ENCODE results near the gene RPTOR. TPM values are rescaled to one million over a fixed set of nuclear protein-coding genes. Genes with fewer than 3 reads are reported as not detected.
A peak's percentile ranks its signal among the peaks of the same experiment; 100 is the strongest.

RPTOR gene
- polyA plus RNA-seq, 1 donor from 2014 or later = 9.9 TPM

- Mint-ChIP-seq H3K36me3 (peaks cover 7% of the 10 kb centered on the region), H3K27ac (no peak overlapping the region), H3K4me3 (no peak overlapping the region), H3K4me1 (peaks cover 0 to 4% (median 0%) of the 10 kb centered on the region in 3 donors), H3K9me3 (no peaks in the 10 kb centered on the region), H3K27me3 (no peaks in the 10 kb centered on the region)
These were observed 377.3 kb downstream of the RPTOR start for GRCh38 chr17:80921741-80922579.

GRCh38 chr17:80922580-80923160, 378.0 kb downstream of the RPTOR start:
- Mint-ChIP-seq H3K27me3 (no peaks in the 10 kb centered on the region), H3K9me3 (no peaks in the 10 kb centered on the region), H3K36me3 (peaks cover 7% of the 10 kb centered on the region), H3K27ac (peak overlapping the region in 1 of 3 donors; percentile 84), H3K4me1 (peaks cover 0 to under 1% (median 0%) of the 10 kb centered on the region in 3 donors), H3K4me3 (peak overlapping the region in 1 of 4 donors; percentile 33)

- Mint-ChIP-seq H3K4me1 (no peaks in the 10 kb centered on the region), H3K27ac (peak overlapping the region in 1 of 3 donors; percentile 84), H3K4me3 (peak overlapping the region in 1 of 4 donors; percentile 33), H3K36me3 (peaks cover 7% of the 10 kb centered on the region), H3K27me3 (no peaks in the 10 kb centered on the region), H3K9me3 (no peaks in the 10 kb centered on the region)
These were observed 378.8 kb downstream of the RPTOR start for GRCh38 chr17:80923211-80924110.

- Mint-ChIP-seq H3K27me3 (no peaks in the 10 kb centered on the region), H3K4me1 (no peaks in the 10 kb centered on the region), H3K9me3 (no peaks in the 10 kb centered on the region), H3K36me3 (peaks cover 7% of the 10 kb centered on the region), H3K4me3 (peak overlapping the region in 1 of 4 donors; percentile 57), H3K27ac (no peak overlapping the region)
These were observed 379.6 kb downstream of the RPTOR start for GRCh38 chr17:80924111-80924806.

- H3K4me3 Mint-ChIP-seq = no peak overlapping the region
These were observed 380.4 kb downstream of the RPTOR start for GRCh38 chr17:80924807-80925610.

GRCh38 chr17:80925688-80926335, 381.2 kb downstream of the RPTOR start:
- Mint-ChIP-seq H3K27me3 (no peaks in the 10 kb centered on the region), H3K4me3 (no peak overlapping the region), H3K36me3 (peaks cover 6% of the 10 kb centered on the region), H3K4me1 (no peaks in the 10 kb centered on the region), H3K9me3 (no peaks in the 10 kb centered on the region), H3K27ac (no peak overlapping the region)

More at GRCh38 chr17:80924807-80925610, 380.4 kb downstream of the RPTOR start:
- Mint-ChIP-seq H3K27ac (no peak overlapping the region), H3K27me3 (no peaks in the 10 kb centered on the region), H3K4me1 (no peaks in the 10 kb centered on the region), H3K9me3 (no peaks in the 10 kb centered on the region), H3K36me3 (peaks cover 8% of the 10 kb centered on the region)

GRCh38 chr17:80926591-80927250, 382.1 kb downstream of the RPTOR start:
- Mint-ChIP-seq H3K9me3 (no peaks in the 10 kb centered on the region), H3K4me1 (no peaks in the 10 kb centered on the region)

GRCh38 chr17:80927791-80928216, 383.2 kb downstream of the RPTOR start:
- no peaks in the 10 kb centered on the region for H3K4me1 Mint-ChIP-seq
- peak overlapping the region in 1 of 3 donors; percentile 64 for H3K27ac Mint-ChIP-seq
- H3K9me3 Mint-ChIP-seq = no peaks in the 10 kb centered on the region
- H3K27me3 Mint-ChIP-seq = no peaks in the 10 kb centered on the region
- no peak overlapping the region for H3K4me3 Mint-ChIP-seq
- peaks cover 6% of the 10 kb centered on the region for H3K36me3 Mint-ChIP-seq

More at GRCh38 chr17:80926591-80927250, 382.1 kb downstream of the RPTOR start:
- peaks cover 6% of the 10 kb centered on the region for H3K36me3 Mint-ChIP-seq
- H3K4me3 Mint-ChIP-seq = no peak overlapping the region
- no peak overlapping the region for H3K27ac Mint-ChIP-seq
- no peaks in the 10 kb centered on the region for H3K27me3 Mint-ChIP-seq

- Mint-ChIP-seq H3K9me3 (no peaks in the 10 kb centered on the region), H3K27ac (no peak overlapping the region), H3K36me3 (peaks cover 8% of the 10 kb centered on the region), H3K4me1 (no peaks in the 10 kb centered on the region), H3K27me3 (no peaks in the 10 kb centered on the region), H3K4me3 (no peak overlapping the region)
These were observed 384.8 kb downstream of the RPTOR start for GRCh38 chr17:80929449-80929848.

- Mint-ChIP-seq H3K27me3 (no peaks in the 10 kb centered on the region), H3K36me3 (peaks cover 8% of the 10 kb centered on the region), H3K27ac (no peak overlapping the region), H3K9me3 (no peaks in the 10 kb centered on the region), H3K4me1 (no peaks in the 10 kb centered on the region), H3K4me3 (peak overlapping the region in 1 of 4 donors; percentile 55)
These were observed 386.0 kb downstream of the RPTOR start for GRCh38 chr17:80930335-80931279.

GRCh38 chr17:80931421-80932265, 387.0 kb downstream of the RPTOR start:
- H3K4me3 Mint-ChIP-seq = no peak overlapping the region
- H3K27ac Mint-ChIP-seq = no peak overlapping the region
- no peaks in the 10 kb centered on the region for H3K4me1 Mint-ChIP-seq
- no peaks in the 10 kb centered on the region for H3K27me3 Mint-ChIP-seq
- no peaks in the 10 kb centered on the region for H3K9me3 Mint-ChIP-seq
- H3K36me3 Mint-ChIP-seq = peaks cover 5% of the 10 kb centered on the region
